BJ (cell line): ENCODE measurements around the gene CALR. TPM values are rescaled to one million over a fixed set of nuclear protein-coding genes. Genes with fewer than 3 reads are reported as not detected.

ENCODE experiments used
- CTCF ChIA-PET: fragments of 350-600 bp; formaldehyde crosslinking; extraction: SDS; loops from one replicate; lab custom pipeline; 2021; ENCODE audit warnings: antibody characterized with exemption, inconsistent platforms; lab: Yijun Ruan, JAX
- POLR2A ChIA-PET: fragments of 300-600 bp; sonication (Branson Sonifier 250); formaldehyde crosslinking; extraction: SDS; loops from one replicate; lab custom pipeline; 2021; ENCODE audit warnings: antibody characterized with exemption; lab: Charles Lee
- DNase-seq: peaks from one replicate; pipeline ENCODE4 v3.0.0-alpha.2; 2011; ENCODE audit warnings: low read depth
- H3K27me3 ChIP-seq: 2 replicates; pipeline ENCODE4 v1.6.0; 2011; ENCODE audit warnings: low read length; ENCODE audit not compliant: control insufficient read depth, insufficient read depth
- H3K36me3 ChIP-seq: 2 replicates; pipeline ENCODE4 v1.5.1; 2011; ENCODE audit warnings: low read length; ENCODE audit not compliant: control insufficient read depth, insufficient read depth
- H3K4me3 ChIP-seq: 2 replicates; pipeline ENCODE4 v1.5.1; 2011; ENCODE audit warnings: low read depth, mild to moderate bottlenecking, control low read depth, low read length
- CTCF ChIP-seq: IDR thresholded peaks from 2 replicates; pipeline ENCODE4 v1.5.1; 2011; ENCODE audit warnings: low read depth, mild to moderate bottlenecking, control low read depth, inconsistent platforms, low read length, moderate library complexity; ENCODE audit not compliant: insufficient read depth
- polyA plus RNA-seq: library from polyadenylated mRNA; depleted of rRNA; stranded (reverse); fragments of >200 nt; gene quantifications from 2 replicates; pipeline ENCODE4 v1.2.3, GENCODE V29; 2011

Gene CALR
- polyA plus RNA-seq, 1 experiment = 1,647 TPM

DNA sequence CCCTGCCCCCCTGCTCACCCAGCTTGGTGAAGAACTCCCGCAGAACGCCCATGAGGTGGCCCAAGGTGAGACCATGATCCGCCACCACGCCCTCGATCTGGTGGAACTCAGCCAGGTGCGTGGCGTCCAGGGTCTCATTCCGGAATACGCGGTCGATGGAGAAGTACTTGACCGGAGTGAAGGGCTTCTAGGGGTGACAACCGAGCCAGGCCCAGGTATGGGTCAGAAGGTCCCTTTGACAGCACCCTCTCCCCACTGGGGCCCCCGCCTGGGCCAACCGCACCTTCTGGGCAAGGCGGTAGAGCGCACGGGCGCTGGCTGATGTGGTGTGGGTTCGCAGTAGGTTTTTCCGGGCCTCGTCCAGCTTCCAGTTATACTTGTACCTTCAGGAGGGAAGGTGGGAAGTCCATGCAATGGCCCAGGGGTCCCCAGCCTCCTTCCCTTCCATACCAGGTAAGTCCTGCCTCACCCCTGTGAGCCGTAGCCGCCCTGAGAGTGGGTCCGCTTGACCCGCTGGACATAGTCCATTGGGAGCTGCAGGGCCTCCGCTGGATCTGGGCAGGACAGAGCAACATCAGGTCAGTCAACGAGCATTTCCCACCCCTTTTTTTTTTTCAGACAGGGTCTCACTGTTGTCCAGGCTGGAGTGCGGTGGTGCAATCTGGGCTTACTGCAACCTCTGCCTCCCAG, 13.6 kb upstream of the CALR start:
- POLR2A ChIA-PET = interaction anchor here (0.9 kb wide), 1 partner anchor 9 kb away, joined by 3 read pairs; the partner anchor contains the start of gene FARSA
- no peak for TF ChIP-seq CTCF
- CTCF ChIA-PET = interaction anchor here (0.9 kb wide), 1 partner anchor 41 kb away, joined by 3 read pairs; no protein-coding TSS in a partner anchor
- H3K4me3 ChIP-seq = no peak overlapping the region
- DNase-seq = no peak
- no peaks in the 10 kb centered on the region for H3K27me3 ChIP-seq
- peaks cover 45% of the 10 kb centered on the region for H3K36me3 ChIP-seq

DNA sequence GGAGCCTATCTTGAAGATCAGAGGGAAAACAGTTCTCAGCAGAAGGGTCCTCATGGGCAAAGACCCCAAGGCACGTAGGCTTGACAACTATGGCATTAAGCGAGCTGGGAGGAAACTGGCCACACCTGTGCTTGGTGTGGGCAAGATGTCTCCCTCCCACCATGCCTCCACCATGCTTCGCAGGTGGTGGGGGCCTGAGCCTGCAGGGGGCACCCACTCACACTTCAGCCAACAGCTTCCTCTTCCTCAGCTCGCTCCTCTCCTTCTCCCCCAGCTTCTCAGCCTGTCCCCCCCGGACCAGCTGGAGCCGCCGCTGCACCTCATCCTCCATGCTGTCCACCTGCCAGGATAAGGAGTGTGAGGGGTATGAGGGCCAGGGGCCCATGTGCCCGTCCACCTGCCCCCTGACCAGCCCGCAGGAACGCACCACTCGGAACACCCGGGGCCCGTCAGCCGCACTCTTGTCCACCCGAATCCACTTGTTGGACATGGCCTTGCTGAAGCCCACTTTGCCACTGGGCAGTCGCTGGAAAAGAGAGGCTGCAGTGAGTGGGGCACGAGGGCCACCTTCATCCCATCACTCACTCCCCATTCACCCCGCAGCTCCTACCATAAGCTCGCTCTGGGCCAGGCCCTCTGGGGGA, 8.3 kb upstream of the CALR start:
- DNase-seq = no peak
- ChIA-PET POLR2A (no interaction called here), CTCF (no interaction called here)
- Histone ChIP-seq H3K4me3 (no peak overlapping the region), H3K36me3 (peaks cover 28% of the 10 kb centered on the region), H3K27me3 (no peaks in the 10 kb centered on the region)
- no peak for TF ChIP-seq CTCF

DNA sequence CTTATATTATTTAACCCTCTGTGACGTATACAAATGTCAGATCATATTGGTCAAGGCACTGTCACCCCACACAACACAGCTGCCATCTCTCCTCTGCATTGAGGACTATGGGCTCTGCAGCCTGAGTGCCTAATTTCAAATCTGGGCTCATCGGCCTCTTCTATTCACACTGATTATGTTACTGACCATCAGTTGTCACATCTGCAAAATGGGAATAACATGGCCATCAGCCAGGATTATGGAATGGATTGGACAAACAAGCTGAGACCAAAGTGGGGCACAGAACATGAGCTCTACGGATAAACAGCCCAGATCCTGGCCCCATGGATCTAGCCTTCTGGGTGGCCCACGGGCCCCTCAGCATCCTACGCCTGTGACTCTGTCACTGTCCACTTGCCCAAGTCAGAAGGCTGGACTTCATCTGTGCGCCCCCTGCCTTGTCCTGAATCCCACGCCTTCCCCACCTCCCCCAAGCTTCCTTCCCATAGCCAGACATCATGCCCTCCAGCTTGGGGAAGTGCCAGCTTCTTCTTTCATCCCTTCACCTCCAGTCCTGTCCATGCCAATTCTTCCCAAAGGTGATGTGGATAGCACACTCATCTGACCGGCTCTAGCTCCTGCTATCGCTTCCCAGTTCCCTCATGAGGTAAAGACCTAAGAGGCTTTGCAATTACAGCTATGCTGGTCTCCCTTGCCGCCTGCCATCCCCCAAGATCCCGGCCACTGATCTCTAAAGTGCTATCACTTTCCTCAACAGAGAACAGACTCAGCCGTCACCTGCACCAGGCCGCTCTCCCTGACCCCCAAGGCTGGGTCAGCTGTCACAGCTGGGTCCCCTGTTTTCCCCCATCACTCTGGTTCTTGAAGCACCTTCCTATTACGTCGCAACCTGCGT, 5.8 kb upstream of the CALR start:
- Histone ChIP-seq H3K4me3 (peak overlapping the region; percentile 94), H3K36me3 (peaks cover 19% of the 10 kb centered on the region), H3K27me3 (no peaks in the 10 kb centered on the region)
- CTCF ChIA-PET = interaction anchor here (1.2 to 2.2 kb wide), 2 partner anchors 14 to 32 kb away, joined by 3 to 9 read pairs; partner anchors contain the start of gene SYCE2
- POLR2A ChIA-PET = interaction anchor here (0.5 kb wide), 1 partner anchor 14 kb away, joined by 7 read pairs; no protein-coding TSS in a partner anchor
- no peak for DNase-seq
- no peak for TF ChIP-seq CTCF

DNA sequence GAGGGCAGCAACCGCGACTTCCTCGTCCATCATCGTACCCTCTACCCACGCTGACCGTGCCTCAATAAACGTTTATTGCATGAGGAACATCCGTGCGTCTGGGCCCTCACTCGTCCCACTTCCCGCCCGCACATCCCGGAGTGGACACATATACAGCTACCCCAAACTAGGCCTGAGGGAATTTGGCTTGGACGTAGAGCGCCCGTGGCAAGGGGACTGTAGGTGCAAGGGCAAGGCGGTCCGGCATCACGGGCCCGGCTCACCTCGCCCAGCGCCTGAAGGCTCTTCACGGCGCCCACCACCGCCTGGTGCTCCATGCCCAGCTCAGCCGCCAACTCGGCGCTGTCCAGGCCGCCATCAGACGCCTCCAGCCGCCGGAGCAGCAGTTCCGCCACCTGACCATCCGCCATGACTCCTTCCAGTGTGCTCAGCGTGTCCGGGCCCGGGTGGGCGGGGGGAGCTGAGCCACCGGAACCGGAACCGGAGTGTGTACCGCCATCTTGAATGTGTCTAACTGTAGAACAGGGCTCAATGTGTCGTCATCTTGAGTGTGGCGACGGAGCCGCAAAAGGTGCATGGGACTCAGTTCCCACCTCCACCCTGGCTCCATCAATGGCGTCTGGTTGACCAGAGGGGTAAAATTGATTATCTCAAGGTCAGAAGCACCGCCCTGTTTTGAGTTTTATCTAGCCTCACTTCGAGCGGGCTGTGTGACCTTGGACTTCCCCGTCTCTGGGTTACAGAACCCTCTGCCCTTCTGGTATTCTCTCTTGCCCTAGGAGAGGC, 4.9 kb upstream of the CALR start, which contains the start of gene FARSA:
Gene FARSA (minus strand): TSS at position 425 of the 786 bp plus-strand sequence. CDS start 15 bp downstream, at position 410.
- TF ChIP-seq CTCF = no peak
- DNase-seq = no peak
- no peaks in the 10 kb centered on the region for H3K27me3 ChIP-seq
- ChIA-PET POLR2A (interaction anchor here (0.5 to 0.7 kb wide), 4 partner anchors 9 to 158 kb away, joined by 3 to 7 read pairs (median 3); partner anchors contain the start of gene GCDH), CTCF (interaction anchor here (1.2 to 2.2 kb wide), 2 partner anchors 15 to 32 kb away, joined by 3 to 9 read pairs; partner anchors contain the start of gene SYCE2)
- H3K4me3 ChIP-seq = peak within 1 kb of the TSS; percentile 94
- peaks cover 13% of the 10 kb centered on the region for H3K36me3 ChIP-seq
